GM21381 (cell line): ENCODE measurements around the gene SSUH2.

Source experiments
- ATAC-seq: cut with Tn5 transposase; IDR thresholded peaks from one replicate; pipeline ENCODE4 v1.9.1; 2021; ENCODE audit warnings: mild to moderate bottlenecking, moderate library complexity; ENCODE audit not compliant: unreplicated experiment

Gene SSUH2

GRCh38 chr3:8643693-8644365 is 769 bp downstream of the SSUH2 start:
- no peak for ATAC-seq

- ATAC-seq, result no peak
These were observed 2.6 kb downstream of the SSUH2 start for GRCh38 chr3:8642001-8642400.

- no peak for ATAC-seq
These were observed 3.1 kb downstream of the SSUH2 start for GRCh38 chr3:8641472-8641871.

- ATAC-seq, result no peak
These were observed 4.4 kb downstream of the SSUH2 start for GRCh38 chr3:8640223-8640622.

GRCh38 chr3:8639659-8640000 is 5.0 kb downstream of the SSUH2 start:
- no peak for ATAC-seq

- ATAC-seq, result no peak
These were observed 5.5 kb downstream of the SSUH2 start for GRCh38 chr3:8638994-8639658.

- ATAC-seq, result no peak
These were observed 7.2 kb downstream of the SSUH2 start for GRCh38 chr3:8637348-8637747.

GRCh38 chr3:8635631-8636030 is 9.0 kb downstream of the SSUH2 start:
- no peak for ATAC-seq

- ATAC-seq, result no peak
These were observed 9.5 kb downstream of the SSUH2 start for GRCh38 chr3:8635125-8635524.

GRCh38 chr3:8632402-8633237 is 12.0 kb downstream of the SSUH2 start:
- ATAC-seq, result no peak

GRCh38 chr3:8631661-8632060 is 12.9 kb downstream of the SSUH2 start:
- ATAC-seq, result no peak

- ATAC-seq, result no peak
These were observed 15.2 kb downstream of the SSUH2 start for GRCh38 chr3:8629151-8630021.

GRCh38 chr3:8627949-8628348 is 16.6 kb downstream of the SSUH2 start:
- ATAC-seq, result no peak

- ATAC-seq, result no peak
These were observed 17.2 kb downstream of the SSUH2 start for GRCh38 chr3:8627201-8627940.

- no peak for ATAC-seq
These were observed 18.6 kb downstream of the SSUH2 start for GRCh38 chr3:8625991-8626390.

- no peak for ATAC-seq
These were observed 20.0 kb downstream of the SSUH2 start for GRCh38 chr3:8624612-8625011.

- no peak for ATAC-seq
These were observed 20.9 kb downstream of the SSUH2 start for GRCh38 chr3:8623741-8624140.

GRCh38 chr3:8622873-8623691 is 21.5 kb downstream of the SSUH2 start:
- ATAC-seq, result peak; percentile 87

- no peak for ATAC-seq
These were observed 22.7 kb downstream of the SSUH2 start for GRCh38 chr3:8621872-8622271.
